Epithelial cell of prostate (primary cell): ENCODE data around the gene FAM8A1.
"Not testable (repeated sequence)": the region's sequence is repeated elsewhere in the genome, so short reads cannot be mapped to it uniquely, and the experiment has no call there.

ENCODE experiments used
- DNase-seq: peaks from one replicate; pipeline ENCODE4 v3.0.0-alpha.2; 2011; ENCODE audit warnings: low read depth, low spot score
- H3K27ac ChIP-seq: fragments of 450-650 bp; 2 replicates; pipeline ENCODE4 v1.5.1; 2017; ENCODE audit warnings: mild to moderate bottlenecking

The FAM8A1 gene

GRCh38 chr6:17599877-17600526, at the start of gene FAM8A1:
Gene FAM8A1 (plus strand): TSS chr6:17600302. CDS start chr6:17600410, 108 bp downstream.
- DNase-seq, result peak; percentile 43
- H3K27ac ChIP-seq, result peak within 1 kb of the TSS; percentile 35

- no peak overlapping the region for H3K27ac ChIP-seq
- DNase-seq, result no peak
Observed at GRCh38 chr6:17551383-17551958, 48.6 kb upstream of the FAM8A1 start.

- no peak for DNase-seq
- H3K27ac ChIP-seq, result no peak overlapping the region
Observed at GRCh38 chr6:17552861-17553260, 47.2 kb upstream of the FAM8A1 start.

- DNase-seq, result no peak
- no peak overlapping the region for H3K27ac ChIP-seq
Observed at GRCh38 chr6:17556014-17556413, 44.1 kb upstream of the FAM8A1 start.

- no peak overlapping the region for H3K27ac ChIP-seq
- DNase-seq, result no peak
Observed at GRCh38 chr6:17562636-17563035, 37.5 kb upstream of the FAM8A1 start.

- no peak overlapping the region for H3K27ac ChIP-seq
- no peak for DNase-seq
Observed at GRCh38 chr6:17565399-17565798, 34.7 kb upstream of the FAM8A1 start.

- no peak overlapping the region for H3K27ac ChIP-seq
- DNase-seq, result peak; percentile 67
Observed at GRCh38 chr6:17574866-17575560, 25.1 kb upstream of the FAM8A1 start.

GRCh38 chr6:17577059-17577458, 23.0 kb upstream of the FAM8A1 start:
- no peak for DNase-seq
- no peak overlapping the region for H3K27ac ChIP-seq

GRCh38 chr6:17580518-17581048, 19.5 kb upstream of the FAM8A1 start:
- DNase-seq, result no peak
- no peak overlapping the region for H3K27ac ChIP-seq

GRCh38 chr6:17581282-17581681, 18.8 kb upstream of the FAM8A1 start:
- H3K27ac ChIP-seq, DNase-seq: not testable (repeated sequence)

GRCh38 chr6:17583811-17584210, 16.3 kb upstream of the FAM8A1 start:
- no peak overlapping the region for H3K27ac ChIP-seq
- no peak for DNase-seq

- H3K27ac ChIP-seq, result no peak overlapping the region
- DNase-seq, result no peak
Observed at GRCh38 chr6:17584241-17584803, 15.8 kb upstream of the FAM8A1 start.

- no peak for DNase-seq
- no peak overlapping the region for H3K27ac ChIP-seq
Observed at GRCh38 chr6:17585766-17586490, 14.2 kb upstream of the FAM8A1 start.

GRCh38 chr6:17586623-17587022, 13.5 kb upstream of the FAM8A1 start:
- DNase-seq, H3K27ac ChIP-seq: not testable (repeated sequence)

GRCh38 chr6:17588011-17588410, 12.1 kb upstream of the FAM8A1 start:
- no peak overlapping the region for H3K27ac ChIP-seq
- no peak for DNase-seq

GRCh38 chr6:17589406-17590096, 10.6 kb upstream of the FAM8A1 start:
- peak; percentile 84 for DNase-seq

GRCh38 chr6:17591287-17591686, 8.8 kb upstream of the FAM8A1 start:
- no peak overlapping the region for H3K27ac ChIP-seq
- no peak for DNase-seq

More at GRCh38 chr6:17589406-17590096, 10.6 kb upstream of the FAM8A1 start:
- H3K27ac ChIP-seq, result peak overlapping the region; percentile 53

- no peak overlapping the region for H3K27ac ChIP-seq
- DNase-seq, result no peak
Observed at GRCh38 chr6:17593246-17593645, 6.9 kb upstream of the FAM8A1 start.

GRCh38 chr6:17596085-17596484, 4.0 kb upstream of the FAM8A1 start:
- no peak overlapping the region for H3K27ac ChIP-seq
- DNase-seq, result no peak
